ENCODE measurements around the gene RSAD2.

The RSAD2 gene

GRCh38 chr2:6865346-6866274 lies 12.0 kb upstream of the RSAD2 start, which contains the start of gene CMPK2:
Gene CMPK2, minus strand, starts transcription at chr2:6865907. Its CDS starts 211 bp downstream, at chr2:6865696.
- under 1% methylated on average over 115 of the region's 115 CpGs for WGBS
- H3K4me3 ChIP-seq (ENCODE audit: low read length), result peak within 1 kb of the TSS; percentile 62
- no peaks in the 10 kb centered on the region for H3K36me3 ChIP-seq (ENCODE audit: insufficient read depth, low read length)
- H3K27ac ChIP-seq (ENCODE audit: low read depth, low read length), result no peak within 1 kb of the TSS
- H3K27me3 ChIP-seq (ENCODE audit: insufficient read depth, low read length), result peaks cover 47% of the 10 kb centered on the region
- peaks cover 2% of the 10 kb centered on the region; the same call in 1 of the 2 replicates for H3K4me1 ChIP-seq (ENCODE audit: insufficient read depth, low read length)
- H3K9ac ChIP-seq (ENCODE audit: low read depth, low read length), result peak within 1 kb of the TSS; percentile 68
- peaks cover 3% of the 10 kb centered on the region for H3K9me3 ChIP-seq (ENCODE audit: insufficient read depth, low read depth, low read length)

- Histone ChIP-seq H3K36me3 (ENCODE audit: insufficient read depth, low read length) (no peaks in the 10 kb centered on the region), H3K27me3 (ENCODE audit: insufficient read depth, low read length) (peaks cover 47% of the 10 kb centered on the region), H3K9ac (ENCODE audit: low read depth, low read length) (0 out of 2 replicates have a peak overlapping the region, but pooled peaks have one; percentile 68), H3K4me1 (ENCODE audit: insufficient read depth, low read length) (peaks cover 2% of the 10 kb centered on the region; the same call in 1 of the 2 replicates), H3K9me3 (ENCODE audit: insufficient read depth, low read depth, low read length) (no peaks in the 10 kb centered on the region), H3K27ac (ENCODE audit: low read depth, low read length) (no peak overlapping the region), H3K4me3 (ENCODE audit: low read length) (peak overlapping the region; percentile 62)
- 5% methylated on average over 9 of the region's 9 CpGs for WGBS
These were observed 11.3 kb upstream of the RSAD2 start for GRCh38 chr2:6866275-6866671.

GRCh38 chr2:6866982-6867381 lies 10.6 kb upstream of the RSAD2 start:
- H3K4me1 ChIP-seq (ENCODE audit: insufficient read depth, low read length), result peaks cover 2% of the 10 kb centered on the region; the same call in 1 of the 2 replicates
- 90% methylated on average over 5 of the region's 7 CpGs for WGBS
- no peaks in the 10 kb centered on the region for H3K9me3 ChIP-seq (ENCODE audit: insufficient read depth, low read depth, low read length)
- no peak overlapping the region for H3K9ac ChIP-seq (ENCODE audit: low read depth, low read length)
- no peak overlapping the region for H3K27ac ChIP-seq (ENCODE audit: low read depth, low read length)
- H3K36me3 ChIP-seq (ENCODE audit: insufficient read depth, low read length), result no peaks in the 10 kb centered on the region
- no peak overlapping the region for H3K4me3 ChIP-seq (ENCODE audit: low read length)
- H3K27me3 ChIP-seq (ENCODE audit: insufficient read depth, low read length), result peaks cover 47% of the 10 kb centered on the region

- WGBS, result 96% methylated on average over 1 of the region's 2 CpGs
- 0 out of 2 replicates have a peak, but pooled peaks cover 7% of the 10 kb centered on the region for H3K9me3 ChIP-seq (ENCODE audit: insufficient read depth, low read depth, low read length)
- H3K9ac ChIP-seq (ENCODE audit: low read depth, low read length), result no peak overlapping the region
- no peak overlapping the region for H3K4me3 ChIP-seq (ENCODE audit: low read length)
- peaks cover 2% of the 10 kb centered on the region for H3K27me3 ChIP-seq (ENCODE audit: insufficient read depth, low read length)
- no peaks in the 10 kb centered on the region for H3K36me3 ChIP-seq (ENCODE audit: insufficient read depth, low read length)
- H3K27ac ChIP-seq (ENCODE audit: low read depth, low read length), result no peak overlapping the region
- no peaks in the 10 kb centered on the region for H3K4me1 ChIP-seq (ENCODE audit: insufficient read depth, low read length)
These were observed 5.2 kb upstream of the RSAD2 start for GRCh38 chr2:6872394-6872793.

GRCh38 chr2:6874032-6874431 lies 3.5 kb upstream of the RSAD2 start:
- no peak overlapping the region for H3K4me3 ChIP-seq (ENCODE audit: low read length)
- H3K9me3 ChIP-seq (ENCODE audit: insufficient read depth, low read depth, low read length), result 0 out of 2 replicates have a peak, but pooled peaks cover 10% of the 10 kb centered on the region
- H3K9ac ChIP-seq (ENCODE audit: low read depth, low read length), result no peak overlapping the region
- H3K4me1 ChIP-seq (ENCODE audit: insufficient read depth, low read length), result no peaks in the 10 kb centered on the region
- no peak overlapping the region for H3K27ac ChIP-seq (ENCODE audit: low read depth, low read length)
- no peaks in the 10 kb centered on the region for H3K27me3 ChIP-seq (ENCODE audit: insufficient read depth, low read length)
- no peaks in the 10 kb centered on the region for H3K36me3 ChIP-seq (ENCODE audit: insufficient read depth, low read length)
- 91% methylated on average over 3 of the region's 3 CpGs for WGBS

GRCh38 chr2:6876309-6876708 lies 1.3 kb upstream of the RSAD2 start:
- peaks cover 24% of the 10 kb centered on the region; the same call in 1 of the 2 replicates for H3K9me3 ChIP-seq (ENCODE audit: insufficient read depth, low read depth, low read length)
- H3K4me1 ChIP-seq (ENCODE audit: insufficient read depth, low read length), result no peaks in the 10 kb centered on the region
- no peak overlapping the region for H3K4me3 ChIP-seq (ENCODE audit: low read length)
- no peaks in the 10 kb centered on the region for H3K27me3 ChIP-seq (ENCODE audit: insufficient read depth, low read length)
- no peaks in the 10 kb centered on the region for H3K36me3 ChIP-seq (ENCODE audit: insufficient read depth, low read length)
- 97% methylated on average over 1 of the region's 1 CpG for WGBS
- H3K27ac ChIP-seq (ENCODE audit: low read depth, low read length), result no peak overlapping the region
- H3K9ac ChIP-seq (ENCODE audit: low read depth, low read length), result no peak overlapping the region

- peaks cover 26% of the 10 kb centered on the region; the same call in 1 of the 2 replicates for H3K9me3 ChIP-seq (ENCODE audit: insufficient read depth, low read depth, low read length)
- no peak overlapping the region for H3K27ac ChIP-seq (ENCODE audit: low read depth, low read length)
- H3K36me3 ChIP-seq (ENCODE audit: insufficient read depth, low read length), result no peaks in the 10 kb centered on the region
- no peak overlapping the region for H3K4me3 ChIP-seq (ENCODE audit: low read length)
- WGBS, result 95% methylated on average over 4 of the region's 4 CpGs
- no peaks in the 10 kb centered on the region for H3K4me1 ChIP-seq (ENCODE audit: insufficient read depth, low read length)
- H3K27me3 ChIP-seq (ENCODE audit: insufficient read depth, low read length), result no peaks in the 10 kb centered on the region
- H3K9ac ChIP-seq (ENCODE audit: low read depth, low read length), result no peak overlapping the region
These were observed 972 bp downstream of the RSAD2 start for GRCh38 chr2:6878549-6878948.

- Histone ChIP-seq H3K4me3 (ENCODE audit: low read length) (no peak overlapping the region), H3K27me3 (ENCODE audit: insufficient read depth, low read length) (no peaks in the 10 kb centered on the region), H3K4me1 (ENCODE audit: insufficient read depth, low read length) (no peaks in the 10 kb centered on the region), H3K36me3 (ENCODE audit: insufficient read depth, low read length) (no peaks in the 10 kb centered on the region), H3K9me3 (ENCODE audit: insufficient read depth, low read depth, low read length) (peaks cover 23% of the 10 kb centered on the region; the same call in 1 of the 2 replicates), H3K9ac (ENCODE audit: low read depth, low read length) (no peak overlapping the region), H3K27ac (ENCODE audit: low read depth, low read length) (no peak overlapping the region)
- 85% methylated on average over 2 of the region's 2 CpGs for WGBS
These were observed 1.4 kb downstream of the RSAD2 start for GRCh38 chr2:6879011-6879410.

GRCh38 chr2:6880200-6880733 lies 2.7 kb downstream of the RSAD2 start:
- Histone ChIP-seq H3K4me1 (ENCODE audit: insufficient read depth, low read length) (no peaks in the 10 kb centered on the region), H3K36me3 (ENCODE audit: insufficient read depth, low read length) (no peaks in the 10 kb centered on the region), H3K27me3 (ENCODE audit: insufficient read depth, low read length) (no peaks in the 10 kb centered on the region), H3K9me3 (ENCODE audit: insufficient read depth, low read depth, low read length) (peaks cover 19% of the 10 kb centered on the region; the same call in 1 of the 2 replicates), H3K27ac (ENCODE audit: low read depth, low read length) (no peak overlapping the region), H3K9ac (ENCODE audit: low read depth, low read length) (no peak overlapping the region), H3K4me3 (ENCODE audit: low read length) (no peak overlapping the region)
- 67% methylated on average over 1 of the region's 2 CpGs for WGBS

- Histone ChIP-seq H3K27me3 (ENCODE audit: insufficient read depth, low read length) (no peaks in the 10 kb centered on the region), H3K9ac (ENCODE audit: low read depth, low read length) (no peak overlapping the region), H3K36me3 (ENCODE audit: insufficient read depth, low read length) (no peaks in the 10 kb centered on the region), H3K4me3 (ENCODE audit: low read length) (no peak overlapping the region), H3K9me3 (ENCODE audit: insufficient read depth, low read depth, low read length) (peaks cover 19% of the 10 kb centered on the region; the same call in 1 of the 2 replicates), H3K27ac (ENCODE audit: low read depth, low read length) (no peak overlapping the region), H3K4me1 (ENCODE audit: insufficient read depth, low read length) (no peaks in the 10 kb centered on the region)
- no CpG with 5 or more reads among the region's 1 CpG for WGBS
These were observed 3.5 kb downstream of the RSAD2 start for GRCh38 chr2:6881046-6881445.

GRCh38 chr2:6881516-6881915 lies 3.9 kb downstream of the RSAD2 start:
- H3K4me3 ChIP-seq (ENCODE audit: low read length), result no peak overlapping the region

More at GRCh38 chr2:6881516-6881915, 3.9 kb downstream of the RSAD2 start:
- H3K4me1 ChIP-seq (ENCODE audit: insufficient read depth, low read length), result no peaks in the 10 kb centered on the region
- WGBS, result 91% methylated on average over 5 of the region's 5 CpGs
- no peak overlapping the region for H3K27ac ChIP-seq (ENCODE audit: low read depth, low read length)
- peaks cover 19% of the 10 kb centered on the region; the same call in 1 of the 2 replicates for H3K9me3 ChIP-seq (ENCODE audit: insufficient read depth, low read depth, low read length)
- H3K36me3 ChIP-seq (ENCODE audit: insufficient read depth, low read length), result no peaks in the 10 kb centered on the region
- no peaks in the 10 kb centered on the region for H3K27me3 ChIP-seq (ENCODE audit: insufficient read depth, low read length)
- H3K9ac ChIP-seq (ENCODE audit: low read depth, low read length), result no peak overlapping the region
